Small intestine (tissue), 7 donors: ENCODE data around the gene SLC27A1. TPM values are rescaled to one million over a fixed set of nuclear protein-coding genes. Genes with fewer than 3 reads are reported as not detected.
A peak's percentile ranks its signal among the peaks of the same experiment; 100 is the strongest.

Experiments used
- DNase-seq, 2 donors: peaks; one replicate each; pipeline versions ENCODE4 v3.0.0 to v3.0.0-alpha.2; 2013
- FAIRE-seq: peaks from 2 replicates; lab custom pipeline; 2012; peaks lifted over from hg19 to GRCh38; lab: Jason Lieb, UNC
- H3K27ac ChIP-seq, 3 donors: one replicate each; pipeline ENCODE4 v1.5.1; 2013; ENCODE audit warnings: low read length in 2 of 3, mild to moderate bottlenecking in 2 of 3, control low read depth in 1 of 3, inconsistent platforms in 1 of 3, low read depth in 1 of 3, moderate library complexity in 1 of 3
- H3K27me3 ChIP-seq, 3 donors: one replicate each; pipeline ENCODE4 v1.6.1; 2013; ENCODE audit warnings: low read length in 3 of 3, inconsistent platforms in 1 of 3; ENCODE audit not compliant: control insufficient read depth in 3 of 3, insufficient read depth in 3 of 3
- H3K36me3 ChIP-seq, 3 donors: one replicate each; pipeline ENCODE4 v1.6.1; 2013; ENCODE audit warnings: low read length in 3 of 3, inconsistent platforms in 1 of 3, low read depth in 1 of 3, mild to moderate bottlenecking in 1 of 3, moderate library complexity in 1 of 3; ENCODE audit not compliant: control insufficient read depth in 3 of 3, insufficient read depth in 2 of 3
- H3K4me1 ChIP-seq, 3 donors: one replicate each; pipeline ENCODE4 v1.6.1; 2013; ENCODE audit warnings: low read length in 2 of 3, inconsistent platforms in 1 of 3, low read depth in 1 of 3, mild to moderate bottlenecking in 1 of 3, moderate library complexity in 1 of 3; ENCODE audit not compliant: control insufficient read depth in 3 of 3, insufficient read depth in 2 of 3
- H3K4me3 ChIP-seq, 3 donors: one replicate each; pipeline ENCODE4 v1.5.1; 2013; ENCODE audit warnings: low read length in 3 of 3, control low read depth in 1 of 3, inconsistent platforms in 1 of 3, low read depth in 1 of 3, mild to moderate bottlenecking in 1 of 3, moderate library complexity in 1 of 3
- H3K9me3 ChIP-seq, 2 donors: one replicate each; pipeline ENCODE4 v1.6.1; 2013; ENCODE audit warnings: low read depth in 1 of 2, low read length in 1 of 2; ENCODE audit not compliant: control insufficient read depth in 2 of 2, insufficient read depth in 1 of 2
- WGBS, 3 donors: extraction: QIAGEN DNeasy Blood & Tissue Kit; methylation state at CpG; one replicate each; pipeline ENCODE4 v1.1.7; 2013; 5-methylcytosine and 5-hydroxymethylcytosine counted together
- polyA plus RNA-seq, 4 donors: library from polyadenylated mRNA; stranded (reverse) in 3 of 4; unstranded in 1 of 4; fragments of 200-250 nt in 3 of 4; fragments of 120-200 nt in 1 of 4; gene quantifications; one replicate each; pipeline versions ENCODE4 v1.2.1 to v1.2.3, GENCODE V29; 2013
- donor health status: healthy with polysubstance abuse.
- donor health status: control.
- donor health status: control.
- donor health status: Bipolar disorder and iron deficiency.
- donor health status: healthy.

Gene SLC27A1
- polyA plus RNA-seq, 4 donors: 0.22 to 5.5 (median 3.1) TPM

DNA sequence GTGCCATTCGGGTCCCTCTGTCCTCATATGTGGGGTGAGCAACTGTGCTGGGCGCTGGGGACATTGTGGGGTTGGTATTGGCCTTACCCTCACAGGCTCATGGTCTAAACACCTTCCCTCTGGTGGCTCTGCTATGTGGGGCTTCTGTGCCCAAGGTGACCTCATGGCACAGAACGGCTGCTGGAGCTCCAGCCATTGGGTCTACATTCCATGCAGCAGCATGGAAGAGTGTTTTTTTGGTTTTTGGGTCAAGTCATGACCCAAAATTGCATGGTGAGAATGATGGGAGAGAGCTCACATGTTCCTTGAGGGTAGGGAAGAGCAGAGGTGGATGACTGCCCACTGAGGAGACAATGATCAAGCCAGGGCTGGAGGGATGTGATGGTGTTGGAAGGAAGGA is 58.3 kb downstream of the SLC27A1 start:
- H3K36me3 ChIP-seq: no peaks in the 10 kb centered on the region
- H3K27ac ChIP-seq: no peak overlapping the region
- H3K27me3 ChIP-seq: peaks cover 0 to 3% (median 0%) of the 10 kb centered on the region in 3 donors
- DNase-seq: no peak
- 92 to 98% (median 93%) methylated on average over 3 of the region's 3 CpGs for WGBS, 3 donors
- no peak for FAIRE-seq
- peaks cover 0 to 13% of the 10 kb centered on the region in 2 donors for H3K9me3 ChIP-seq
- H3K4me1 ChIP-seq: no peaks in the 10 kb centered on the region
- H3K4me3 ChIP-seq: no peak overlapping the region

DNA sequence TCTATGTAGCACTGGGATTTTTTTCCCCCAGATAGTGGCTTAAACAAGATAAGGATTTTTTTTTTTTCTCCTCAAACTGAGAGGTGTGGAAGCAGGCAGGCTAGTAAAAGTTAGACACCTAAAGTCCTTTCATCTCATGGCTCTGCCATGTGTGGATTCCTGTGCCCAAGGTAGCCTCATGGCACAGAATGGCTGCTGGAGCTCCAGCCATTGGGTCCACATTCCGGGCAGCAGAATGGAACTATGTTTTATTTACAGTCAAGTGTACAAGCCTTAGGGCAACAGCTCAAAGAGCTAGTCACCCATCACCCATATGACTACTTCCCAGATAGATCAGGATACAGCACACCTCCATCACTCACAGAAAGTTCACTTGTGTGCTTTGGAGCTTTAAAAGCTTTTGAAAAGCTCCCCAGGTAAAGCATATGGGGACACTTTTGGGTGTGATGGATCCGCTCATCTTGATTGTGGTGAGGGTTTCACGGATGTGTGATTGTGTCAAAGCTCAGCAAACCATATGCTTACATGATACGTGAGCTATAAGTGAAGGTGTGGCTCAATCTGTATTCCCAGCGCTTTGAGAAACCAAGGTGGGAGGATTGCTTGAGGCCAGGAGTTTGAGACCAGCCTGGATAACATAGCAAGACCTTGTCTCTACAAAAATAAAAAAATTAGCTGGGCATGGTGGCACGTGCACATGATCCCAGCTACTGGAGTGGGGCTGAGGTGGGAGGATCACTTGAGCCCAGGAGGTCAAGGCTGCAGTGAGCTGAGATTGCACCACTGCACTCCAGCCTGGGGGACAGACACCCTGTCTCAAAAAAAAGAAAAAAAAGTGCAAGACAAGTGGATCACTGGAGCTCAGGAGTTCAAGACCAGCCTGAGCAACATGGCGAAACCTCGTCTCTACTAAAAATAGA is 59.2 kb downstream of the SLC27A1 start:
- Histone ChIP-seq H3K36me3 (no peaks in the 10 kb centered on the region), H3K4me3 (no peak overlapping the region), H3K27me3 (peaks cover 0 to 3% (median 0%) of the 10 kb centered on the region in 3 donors), H3K4me1 (no peaks in the 10 kb centered on the region), H3K27ac (no peak overlapping the region), H3K9me3 (peaks cover 0 to 13% of the 10 kb centered on the region in 2 donors)
- 67 to 74% (median 69%) methylated on average over 8 of the region's 8 CpGs for WGBS, 3 donors
- FAIRE-seq (no peak), DNase-seq (no peak)

DNA sequence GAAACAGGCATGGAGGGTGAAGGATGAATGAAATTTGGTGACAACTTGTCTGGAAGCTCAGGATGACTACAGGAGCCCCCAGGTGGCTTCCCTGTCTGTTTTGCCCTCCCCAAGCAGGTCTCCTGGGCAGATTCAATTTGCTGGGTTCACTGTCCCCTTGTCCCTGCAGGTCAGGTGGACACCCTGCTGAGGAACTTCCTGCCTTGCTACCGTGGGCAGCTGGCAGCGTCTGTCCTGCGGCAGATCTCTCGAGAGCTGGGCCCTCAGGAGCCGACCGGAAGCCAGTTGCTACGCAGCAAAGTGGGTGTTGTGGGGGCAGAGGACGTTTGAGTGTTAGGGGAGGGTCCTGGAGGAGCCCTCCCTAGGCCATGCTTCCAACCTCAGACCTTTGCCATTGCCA is 60.3 kb downstream of the SLC27A1 start:
- no peak for FAIRE-seq
- peaks cover 0 to 3% (median 0%) of the 10 kb centered on the region in 3 donors for H3K27me3 ChIP-seq

DNA sequence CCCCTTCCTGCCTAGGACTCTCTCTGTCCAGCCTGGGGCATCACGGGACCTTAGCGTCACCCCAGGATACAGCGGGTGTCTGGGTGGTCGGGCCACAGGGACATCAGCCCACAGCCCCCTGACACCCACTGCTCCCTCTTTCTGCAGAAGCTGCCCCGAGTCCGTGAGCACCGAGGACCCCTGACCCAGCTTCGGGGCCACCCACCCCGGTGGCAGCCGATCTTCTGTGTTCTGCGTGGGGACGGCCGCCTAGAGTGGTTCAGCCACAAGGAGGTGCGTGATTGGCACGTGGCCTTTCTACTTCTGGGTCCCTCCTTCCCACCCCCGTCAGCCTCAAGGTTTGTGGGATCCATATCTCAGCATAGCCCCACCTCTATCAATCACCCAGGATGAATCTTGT is 61.8 kb downstream of the SLC27A1 start:
- Histone ChIP-seq H3K4me3 (no peak overlapping the region), H3K4me1 (no peaks in the 10 kb centered on the region), H3K27ac (no peak overlapping the region), H3K9me3 (peaks cover 0 to 13% of the 10 kb centered on the region in 2 donors), H3K36me3 (no peaks in the 10 kb centered on the region), H3K27me3 (peaks cover 0 to 5% (median 3%) of the 10 kb centered on the region in 3 donors)
- FAIRE-seq (no peak), DNase-seq (no peak)
- WGBS, 3 donors: 83 to 86% (median 85%) methylated on average over 13 to 16 of the region's 16 CpGs

More for the DNA sequence above, 60.3 kb downstream of the SLC27A1 start:
- no peak for DNase-seq
- no peak overlapping the region for H3K27ac ChIP-seq
- no peak overlapping the region for H3K4me3 ChIP-seq
- H3K4me1 ChIP-seq: no peaks in the 10 kb centered on the region
- 10 to 20% (median 17%) methylated on average over 8 of the region's 8 CpGs for WGBS, 3 donors
- no peaks in the 10 kb centered on the region for H3K36me3 ChIP-seq
- peaks cover 0 to 13% of the 10 kb centered on the region in 2 donors for H3K9me3 ChIP-seq

DNA sequence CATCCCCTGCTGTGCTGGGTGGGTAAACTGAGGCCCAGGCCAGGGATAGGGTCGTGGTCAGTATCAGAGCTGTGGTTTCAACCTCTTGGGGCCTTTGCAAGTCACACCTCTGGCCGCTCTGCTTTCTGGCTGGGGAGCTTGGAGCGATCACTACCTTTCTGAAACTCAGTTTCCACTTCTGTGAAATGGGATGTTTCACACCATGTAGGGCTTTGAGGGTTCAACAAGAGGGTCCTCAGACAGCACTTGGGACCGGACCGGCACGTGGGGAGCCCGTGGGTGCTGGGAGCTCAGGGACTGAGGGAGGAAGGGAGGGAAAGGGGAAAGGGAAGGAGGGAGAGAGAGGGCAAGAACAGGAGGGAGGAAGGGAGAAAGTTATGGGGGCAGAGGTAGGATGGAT is 62.2 kb downstream of the SLC27A1 start:
- Histone ChIP-seq H3K36me3 (no peaks in the 10 kb centered on the region), H3K9me3 (peaks cover 0 to 13% of the 10 kb centered on the region in 2 donors), H3K27me3 (peaks cover 0 to 10% (median 3%) of the 10 kb centered on the region in 3 donors), H3K4me3 (no peak overlapping the region), H3K27ac (no peak overlapping the region), H3K4me1 (no peaks in the 10 kb centered on the region)
- WGBS, 3 donors: 56 to 68% (median 63%) methylated on average over 7 of the region's 7 CpGs
- no peak for FAIRE-seq
- no peak for DNase-seq

DNA sequence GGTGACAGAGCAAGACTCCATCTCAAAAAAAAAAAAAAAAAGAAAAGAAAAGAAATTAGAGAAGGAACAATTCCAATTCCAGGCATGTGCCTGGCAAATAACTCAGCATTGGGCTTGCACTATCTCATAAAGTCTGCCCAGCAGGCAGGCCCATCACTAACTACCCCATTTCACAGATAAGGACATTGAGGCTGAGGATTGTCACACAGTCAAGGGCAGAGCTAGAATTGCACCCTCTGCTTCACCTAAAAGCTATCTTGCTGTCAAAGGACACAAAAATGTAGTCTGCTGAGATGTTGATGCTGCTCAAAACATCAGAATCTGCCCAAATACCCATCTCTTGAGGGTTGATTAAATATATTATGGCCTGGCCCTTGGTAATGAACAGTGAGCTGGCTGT is 64.4 kb downstream of the SLC27A1 start:
- FAIRE-seq (no peak), DNase-seq (no peak)
- H3K27ac ChIP-seq: no peak overlapping the region
- peaks cover 0 to 1% of the 10 kb centered on the region in 2 donors for H3K9me3 ChIP-seq
- no peak overlapping the region for H3K4me3 ChIP-seq
- H3K4me1 ChIP-seq: peaks cover 2 to 8% (median 3%) of the 10 kb centered on the region in 3 donors
- H3K27me3 ChIP-seq: peaks cover 0 to 25% (median 3%) of the 10 kb centered on the region in 3 donors
- no peaks in the 10 kb centered on the region for H3K36me3 ChIP-seq

DNA sequence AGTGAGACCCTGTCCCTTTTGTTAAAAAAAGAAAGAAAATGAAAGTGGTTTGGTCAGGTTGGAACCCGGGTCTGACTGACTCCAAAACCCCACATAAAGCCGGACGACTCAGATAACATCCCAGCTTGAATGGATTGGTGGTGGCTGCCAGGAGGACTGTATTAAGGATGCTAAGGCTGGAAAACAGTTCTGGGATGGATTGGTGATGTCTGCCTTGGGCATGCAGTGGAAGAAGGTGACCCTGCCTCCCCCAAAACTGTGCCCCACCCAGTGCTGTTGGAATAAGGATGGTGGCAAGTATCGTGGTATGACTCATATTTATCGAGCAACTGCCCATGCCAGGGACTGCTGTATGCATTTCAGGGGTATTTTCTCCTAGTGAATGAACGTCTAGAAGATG is 66.6 kb downstream of the SLC27A1 start:
- DNase-seq: no peak
- FAIRE-seq: no peak
- no peak overlapping the region for H3K27ac ChIP-seq
- H3K36me3 ChIP-seq: no peaks in the 10 kb centered on the region
- 61 to 80% (median 72%) methylated on average over 6 of the region's 6 CpGs for WGBS, 3 donors
- H3K4me1 ChIP-seq: peaks cover 2 to 8% (median 3%) of the 10 kb centered on the region in 3 donors
- peaks cover 0 to 9% of the 10 kb centered on the region in 2 donors for H3K9me3 ChIP-seq
- peaks cover 0 to 21% (median 3%) of the 10 kb centered on the region in 3 donors for H3K27me3 ChIP-seq
- no peak overlapping the region for H3K4me3 ChIP-seq

DNA sequence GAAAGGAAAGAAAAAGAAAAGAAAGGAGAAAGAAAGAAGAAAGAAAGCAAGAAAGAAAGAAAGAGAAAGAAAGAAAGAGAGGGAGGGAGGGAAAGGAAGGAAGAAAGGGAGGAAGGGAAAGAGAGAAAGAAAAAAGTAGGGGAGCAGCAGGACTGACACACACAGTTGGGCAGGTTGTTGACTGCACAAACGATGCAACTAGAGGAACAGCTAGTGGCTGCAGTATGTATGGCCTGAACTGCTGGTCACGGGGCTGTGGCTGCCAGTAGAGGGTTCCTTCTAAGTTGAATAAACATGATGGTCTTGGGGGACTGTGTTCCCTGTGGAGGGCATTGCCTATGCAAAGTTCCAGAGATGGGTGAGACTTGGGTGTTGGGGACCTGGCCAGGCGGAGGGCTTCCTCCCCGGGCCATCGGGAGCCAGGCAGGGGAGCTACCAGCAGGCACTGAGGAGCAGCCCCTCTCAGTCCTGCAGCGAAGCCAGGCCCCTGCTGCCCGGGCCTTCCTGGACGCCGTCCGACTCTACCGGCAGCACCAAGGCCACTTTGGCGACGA is 68.4 kb downstream of the SLC27A1 start:
- no peak for DNase-seq
- Histone ChIP-seq H3K27me3 (peaks cover 0 to 21% (median 3%) of the 10 kb centered on the region in 3 donors), H3K36me3 (no peaks in the 10 kb centered on the region), H3K9me3 (peaks cover 0 to 9% of the 10 kb centered on the region in 2 donors), H3K27ac (peak overlapping the region in 1 of 3 donors; percentile 62), H3K4me3 (peak overlapping the region; percentile 16 to 35 (median 35)), H3K4me1 (peaks cover 2 to 8% (median 3%) of the 10 kb centered on the region in 3 donors)
- 6 to 16% (median 7%) methylated on average over 13 of the region's 13 CpGs for WGBS, 3 donors
- no peak for FAIRE-seq
